B cell (primary cell): Measurements from ENCODE around the gene EFR3B. TPM values are rescaled to one million over a fixed set of nuclear protein-coding genes. Genes with fewer than 3 reads are reported as not detected.

ENCODE experiments used
- ATAC-seq: fragments of 200-7000 bp; cut with Tn5 transposase; one replicate; pipeline ENCODE4 v1.10.0; 2021; ENCODE audit warnings: low read depth, mild to moderate bottlenecking, moderate number of reproducible peaks, moderate library complexity
- CTCF ChIA-PET: fragments of 350-600 bp; sonication (Branson Sonifier 250); formaldehyde crosslinking; loops from one replicate; lab custom pipeline; 2021; ENCODE audit warnings: antibody characterized with exemption, inconsistent platforms; lab: Charles Lee
- POLR2A ChIA-PET: fragments of 350-600 bp; sonication (Branson Sonifier 250); formaldehyde crosslinking; loops from one replicate; lab custom pipeline; 2021; ENCODE audit warnings: antibody characterized with exemption; lab: Charles Lee
- DNase-seq: peaks from one replicate; pipeline ENCODE4 v3.0.0; 2013
- H2AFZ ChIP-seq: 2 replicates; pipeline ENCODE4 v1.6.1; 2012; ENCODE audit warnings: mild to moderate bottlenecking, low read depth, low read length; ENCODE audit not compliant: insufficient read depth, poor library complexity, severe bottlenecking
- H3K27ac ChIP-seq, 2 donors: 1 replicate in 1 of 2; 2 replicates in 1 of 2; pipeline ENCODE4 v1.5.1; 2012 to 2013; ENCODE audit warnings: low read length in 2 of 2, mild to moderate bottlenecking in 2 of 2, moderate library complexity in 1 of 2
- H3K27me3 ChIP-seq, 4 experiments: fragments of 200-600 bp in 1 of 4; sonication (generic) in 1 of 4; replicated peaks in 1 of 4; 1 replicate in 2 of 4; 2 replicates in 2 of 4; pipeline versions ENCODE4 v1.6.1 to v1.7.0; 2013 to 2016; ENCODE audit warnings: low read length in 3 of 4, mild to moderate bottlenecking in 2 of 4, mixed read lengths in 1 of 4, moderate library complexity in 1 of 4; ENCODE audit not compliant: insufficient read depth in 4 of 4, control insufficient read depth in 3 of 4; ENCODE audit errors: control extremely low read depth in 1 of 4
- H3K36me3 ChIP-seq, 2 experiments: replicated peaks in 1 of 2; 1 replicate in 1 of 2; 2 replicates in 1 of 2; pipeline versions ENCODE4 v1.6.1 to v1.7.1; 2013; ENCODE audit warnings: low read length in 1 of 2; ENCODE audit not compliant: insufficient read depth in 2 of 2, control insufficient read depth in 1 of 2; ENCODE audit errors: control extremely low read depth in 1 of 2, extremely low read depth in 1 of 2
- H3K4me1 ChIP-seq, 2 donors: fragments of 200-600 bp in 1 of 2; sonication (generic) in 1 of 2; 1 replicate in 1 of 2; 2 replicates in 1 of 2; pipeline versions ENCODE4 v1.5.1 to v1.6.1; 2013 to 2017; ENCODE audit warnings: low read length in 2 of 2; ENCODE audit not compliant: control insufficient read depth in 2 of 2, insufficient read depth in 2 of 2
- H3K4me2 ChIP-seq: replicated peaks from 2 replicates; pipeline ENCODE3; 2012; ENCODE audit warnings: mild to moderate bottlenecking, low read depth, low read length; ENCODE audit not compliant: poor library complexity, severe bottlenecking
- H3K4me3 ChIP-seq, 5 experiments: fragments of 200-600 bp in 1 of 5; sonication (generic) in 1 of 5; 1 replicate in 3 of 5; 2 replicates in 2 of 5; pipeline versions ENCODE4 v1.5.1 to v1.7.0; 2011 to 2016; ENCODE audit warnings: low read length in 4 of 5, mild to moderate bottlenecking in 4 of 5, low read depth in 2 of 5, control low read depth in 1 of 5, moderate library complexity in 1 of 5; ENCODE audit not compliant: insufficient read depth in 1 of 5; ENCODE audit errors: control extremely low read depth in 1 of 5, extremely low read depth in 1 of 5
- H3K79me2 ChIP-seq: fragments of 200-600 bp; sonication (generic); one replicate; pipeline ENCODE4 v1.6.0; 2016; ENCODE audit warnings: low read length; ENCODE audit not compliant: control insufficient read depth, insufficient read depth
- H3K9ac ChIP-seq: fragments of 200-600 bp; sonication (generic); 2 replicates; pipeline ENCODE4 v1.6.1; 2017; ENCODE audit warnings: mild to moderate bottlenecking, low read length, moderate library complexity
- H3K9me3 ChIP-seq, 3 donors: one replicate each; pipeline versions ENCODE4 v1.6.1 to v1.7.1; 2013; ENCODE audit warnings: low read length in 2 of 3; ENCODE audit not compliant: control insufficient read depth in 2 of 3, insufficient read depth in 1 of 3; ENCODE audit errors: control extremely low read depth in 1 of 3
- H4K20me1 ChIP-seq: 2 replicates; pipeline ENCODE4 v1.6.0; 2012; ENCODE audit warnings: mild to moderate bottlenecking, low read length; ENCODE audit not compliant: insufficient read depth, control insufficient read depth, poor library complexity, severe bottlenecking
- H3K27ac Mint-ChIP-seq: one replicate; pipeline ENCODE4 v1.8.0; 2021; ENCODE audit warnings: mixed read lengths
- H3K27me3 Mint-ChIP-seq: one replicate; pipeline ENCODE4 v1.8.0; 2021; ENCODE audit warnings: mixed read lengths
- H3K4me1 Mint-ChIP-seq: one replicate; pipeline ENCODE4 v1.8.0; 2021; ENCODE audit warnings: mixed read lengths
- H3K4me3 Mint-ChIP-seq: one replicate; pipeline ENCODE4 v1.8.0; 2021; ENCODE audit warnings: mixed read lengths
- H3K9me3 Mint-ChIP-seq: one replicate; pipeline ENCODE4 v1.8.0; 2022; ENCODE audit warnings: mixed read lengths; ENCODE audit not compliant: insufficient read depth
- CTCF ChIP-seq: fragments of 200-600 bp; IDR thresholded peaks from one replicate; pipeline ENCODE4 v1.8.0; 2022; ENCODE audit warnings: antibody characterized with exemption, mild to moderate bottlenecking
- EZH2 ChIP-seq: IDR thresholded peaks from 2 replicates; pipeline ENCODE4 v1.6.1; 2012; ENCODE audit warnings: borderline replicate concordance, low read depth, mild to moderate bottlenecking, moderate library complexity, low read length; ENCODE audit not compliant: insufficient read depth, poor library complexity, severe bottlenecking
- WGBS: methylation state at CpG from one replicate; pipeline ENCODE4 v1.1.5; 2013; ENCODE audit warnings: missing lambda C conversion rate; ENCODE audit not compliant: insufficient coverage; 5-methylcytosine and 5-hydroxymethylcytosine counted together
- intact Hi-C: fragments of 100-400 bp; cut with micrococcal nuclease; formaldehyde crosslinking; loops from one replicate; pipeline ENCODE4 v1.10.0; 2022
- polyA plus RNA-seq: library from polyadenylated mRNA; depleted of rRNA; stranded (reverse); fragments of >200 nt; gene quantifications from 2 replicates; pipeline ENCODE4 v1.2.3, GENCODE V29; 2012
- total RNA-seq, 2 donors: library from RNA; stranded (reverse); fragments of 120-200 nt in 1 of 2; gene quantifications; 1 replicate in 1 of 2; 2 replicates in 1 of 2; pipeline versions ENCODE4 v1.2.3 to v1.2.4, GENCODE V29; 2013 to 2022

The EFR3B gene
- total and polyA plus RNA-seq, 2 donors (not counting 1 experiment from before 2014, with no cell fraction given): 0.15 TPM; not detected in 1

GRCh38 chr2:25122367-25122766 is 80.5 kb downstream of the EFR3B start:
- ChIA-PET CTCF (no interaction called here), POLR2A (no interaction called here)
- WGBS: 89% methylated on average over 3 of the region's 3 CpGs
- no peak overlapping the region for H3K27ac ChIP-seq
- no peak overlapping the region for H3K27ac Mint-ChIP-seq
- intact Hi-C loops: no loop called here
- no peak overlapping the region for H3K4me3 ChIP-seq
- H3K4me3 Mint-ChIP-seq: no peak overlapping the region
- DNase-seq: no peak
- no peaks in the 10 kb centered on the region for H3K27me3 ChIP-seq
- no peak overlapping the region for H2AFZ ChIP-seq
- TF ChIP-seq EZH2 (no peak), CTCF (no peak)
- no peak for ATAC-seq
- no peaks in the 10 kb centered on the region for H3K9me3 ChIP-seq
- H3K9me3 Mint-ChIP-seq: no peaks in the 10 kb centered on the region
- no peaks in the 10 kb centered on the region for H4K20me1 ChIP-seq
- H3K4me1 Mint-ChIP-seq: no peaks in the 10 kb centered on the region
- H3K4me2 ChIP-seq: no peak overlapping the region
- H3K79me2 ChIP-seq: no peaks in the 10 kb centered on the region
- no peaks in the 10 kb centered on the region for H3K4me1 ChIP-seq
- H3K27me3 Mint-ChIP-seq: peaks cover 10% of the 10 kb centered on the region
- H3K36me3 ChIP-seq: no peaks in the 10 kb centered on the region
- H3K9ac ChIP-seq: no peak overlapping the region

DNA sequence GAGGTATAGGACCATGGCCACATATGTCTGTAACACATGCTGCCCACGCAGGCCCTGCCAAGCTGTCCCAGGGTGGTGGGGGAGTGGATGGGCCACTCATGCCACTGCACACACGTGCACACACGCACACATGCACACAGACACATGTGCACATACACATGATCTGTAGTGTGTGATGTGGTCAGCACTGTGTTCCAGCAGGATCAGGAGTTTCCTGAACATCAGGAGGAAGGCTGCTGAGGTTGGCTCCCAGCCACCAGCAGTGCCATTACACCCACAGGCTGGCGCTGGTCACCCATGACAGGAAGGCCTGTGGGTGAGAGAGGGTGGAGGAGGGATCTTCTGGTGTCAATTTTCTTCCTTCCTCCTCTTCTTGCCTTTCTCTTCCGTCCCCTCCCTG is 81.8 kb downstream of the EFR3B start:
- Mint-ChIP-seq H3K9me3 (no peaks in the 10 kb centered on the region), H3K4me3 (no peak overlapping the region), H3K27ac (no peak overlapping the region), H3K27me3 (peaks cover 6% of the 10 kb centered on the region), H3K4me1 (no peaks in the 10 kb centered on the region)
- no peak overlapping the region for H3K27ac ChIP-seq
- H3K36me3 ChIP-seq: no peaks in the 10 kb centered on the region
- H4K20me1 ChIP-seq: no peaks in the 10 kb centered on the region
- no peak overlapping the region for H2AFZ ChIP-seq
- ATAC-seq (no peak), DNase-seq (no peak)
- TF ChIP-seq EZH2 (no peak), CTCF (no peak)
- peaks cover 0 to 2% (median 0%) of the 10 kb centered on the region in 3 donors for H3K9me3 ChIP-seq
- H3K4me2 ChIP-seq: no peak overlapping the region
- H3K79me2 ChIP-seq: no peaks in the 10 kb centered on the region
- POLR2A ChIA-PET: no interaction called here
- WGBS: 22% methylated on average over 1 of the region's 5 CpGs
- H3K4me1 ChIP-seq: peaks cover 0 to 1% of the 10 kb centered on the region in 2 donors
- CTCF ChIA-PET: no interaction called here
- H3K4me3 ChIP-seq: no peak overlapping the region
- H3K27me3 ChIP-seq: no peaks in the 10 kb centered on the region
- intact Hi-C loops: no loop called here
- H3K9ac ChIP-seq: no peak overlapping the region
